SK-N-SH (cell line): ENCODE data around the gene ALDH3B1. TPM values are rescaled to one million over a fixed set of nuclear protein-coding genes. Genes with fewer than 3 reads are reported as not detected.

Experiments
- CTCF ChIA-PET: fragments of 300-600, 350-600 bp; formaldehyde crosslinking; extraction: SDS; loops from one replicate; lab custom pipeline; 2021; lab: Yijun Ruan, JAX
- POLR2A ChIA-PET: fragments of 350-600 bp; sonication (Branson Sonifier 250); formaldehyde crosslinking; extraction: SDS; loops from one replicate; lab custom pipeline; 2020; ENCODE audit warnings: antibody characterized with exemption, inconsistent platforms; lab: Yijun Ruan, JAX
- DNase-seq: peaks from one replicate; pipeline ENCODE4 v3.0.0; 2012
- H2AFZ ChIP-seq: fragments of 200-600 bp; sonication (generic); 2 replicates; pipeline ENCODE4 v1.8.1; 2016; ENCODE audit warnings: antibody characterized with exemption, mild to moderate bottlenecking, low read depth
- H3F3A ChIP-seq: fragments of 200-600 bp; sonication (generic); replicated peaks from 2 replicates; pipeline ENCODE3; 2016; ENCODE audit warnings: antibody characterized with exemption, mild to moderate bottlenecking; ENCODE audit not compliant: insufficient read depth
- H3K27ac ChIP-seq, 2 experiments: fragments of 200-500 bp in 1 of 2; fragments of 200-600 bp in 1 of 2; sonication (Bioruptor generic) in 1 of 2; sonication (generic), shearing (Covaris generic) in 1 of 2; 2 replicates each; pipeline versions ENCODE4 v1.5.1 to v1.6.1; 2014 to 2016; ENCODE audit warnings: low read depth in 2 of 2, inconsistent platforms in 1 of 2, low read length in 1 of 2, mild to moderate bottlenecking in 1 of 2, mixed read lengths in 1 of 2
- H3K27me3 ChIP-seq: fragments of 200-600 bp; sonication (generic), shearing (Covaris generic); 2 replicates; pipeline ENCODE4 v1.6.1; 2016; ENCODE audit warnings: mixed run types; ENCODE audit not compliant: insufficient read depth
- H3K36me3 ChIP-seq, 2 experiments: fragments of 200-500 bp in 1 of 2; fragments of 200-600 bp in 1 of 2; sonication (Bioruptor generic) in 1 of 2; sonication (generic) in 1 of 2; replicated peaks in 1 of 2; 2 replicates each; pipeline versions ENCODE3 to v1.5.1; 2014 to 2016; ENCODE audit warnings: low read length in 1 of 2, mild to moderate bottlenecking in 1 of 2; ENCODE audit not compliant: insufficient read depth in 2 of 2, control insufficient read depth in 1 of 2
- H3K4me1 ChIP-seq, 2 experiments: fragments of 200-500 bp in 1 of 2; fragments of 200-600 bp in 1 of 2; sonication (Bioruptor generic) in 1 of 2; sonication (generic), shearing (Covaris generic) in 1 of 2; 2 replicates each; pipeline versions ENCODE4 v1.5.1 to v1.6.1; 2014 to 2016; ENCODE audit warnings: low read depth in 1 of 2, low read length in 1 of 2, mixed run types in 1 of 2; ENCODE audit not compliant: insufficient read depth in 2 of 2, control insufficient read depth in 1 of 2
- H3K4me2 ChIP-seq: fragments of 200-600 bp; sonication (generic), shearing (Covaris generic); 2 replicates; pipeline ENCODE4 v1.6.1; 2017; ENCODE audit warnings: mixed run types
- H3K4me3 ChIP-seq, 2 experiments: fragments of 200-500 bp in 1 of 2; fragments of 200-600 bp in 1 of 2; sonication (Bioruptor generic) in 1 of 2; sonication (generic), shearing (Covaris generic) in 1 of 2; 2 replicates each; pipeline versions ENCODE4 v1.5.1 to v1.8.1; 2014 to 2016; ENCODE audit warnings: low read depth in 2 of 2, inconsistent platforms in 1 of 2, low read length in 1 of 2, mild to moderate bottlenecking in 1 of 2, mixed read lengths in 1 of 2, moderate library complexity in 1 of 2
- H3K79me2 ChIP-seq: fragments of 200-600 bp; sonication (generic); 2 replicates; pipeline ENCODE4 v1.8.1; 2017; ENCODE audit warnings: mild to moderate bottlenecking; ENCODE audit not compliant: insufficient read depth
- H3K9ac ChIP-seq: fragments of 200-600 bp; sonication (generic); 2 replicates; pipeline ENCODE4 v1.6.1; 2017; ENCODE audit warnings: mixed run types
- H3K9me2 ChIP-seq: fragments of 200-600 bp; sonication (generic); 2 replicates; pipeline ENCODE4 v1.6.1; 2017; ENCODE audit warnings: mixed run types
- H3K9me3 ChIP-seq: fragments of 200-600 bp; sonication (generic); 2 replicates; pipeline ENCODE4 v1.6.1; 2017; ENCODE audit warnings: mixed run types, mild to moderate bottlenecking, moderate library complexity
- H4K20me1 ChIP-seq: fragments of 200-600 bp; sonication (generic); 2 replicates; pipeline ENCODE4 v1.6.1; 2017; ENCODE audit warnings: mild to moderate bottlenecking, mixed run types; ENCODE audit not compliant: insufficient read depth
- ELF1 ChIP-seq: IDR thresholded peaks from 2 replicates; pipeline ENCODE4 v1.4.0; 2012
- EZH2phosphoT487 ChIP-seq: fragments of 200-600 bp; sonication (generic); IDR thresholded peaks from 2 replicates; pipeline ENCODE4 v1.6.1; 2017; ENCODE audit warnings: low read depth, mixed run types, mild to moderate bottlenecking, antibody characterized with exemption, moderate library complexity, borderline replicate concordance
- FOXM1 ChIP-seq: IDR thresholded peaks from 2 replicates; pipeline ENCODE4 v1.4.0; 2012; ENCODE audit warnings: low read depth, mild to moderate bottlenecking
- GABPA ChIP-seq: IDR thresholded peaks from 2 replicates; pipeline ENCODE4 v1.4.0; 2012; ENCODE audit warnings: low read depth, mild to moderate bottlenecking
- GATA2 ChIP-seq: sonication (generic); formaldehyde crosslinking; IDR thresholded peaks from 2 replicates; pipeline ENCODE4 v1.5.0; 2020; ENCODE audit warnings: mild to moderate bottlenecking, missing genetic modification reagents
- IRF3 ChIP-seq: fragments of 150-350 bp; IDR thresholded peaks from 2 replicates; pipeline ENCODE4 v1.6.1; 2016; ENCODE audit warnings: mild to moderate bottlenecking, low read depth, low read length
- MAX ChIP-seq: IDR thresholded peaks from 2 replicates; pipeline ENCODE4 v1.4.0; 2012; ENCODE audit warnings: low read depth
- NFIC ChIP-seq: IDR thresholded peaks from 2 replicates; pipeline ENCODE4 v1.4.0; 2012; ENCODE audit warnings: borderline replicate concordance
- NRF1 ChIP-seq: IDR thresholded peaks from 2 replicates; pipeline ENCODE4 v1.6.1; 2012; ENCODE audit warnings: low read depth, mild to moderate bottlenecking, low read length
- POLR2AphosphoS5 ChIP-seq: IDR thresholded peaks from 2 replicates; pipeline ENCODE4 v1.6.1; 2012; ENCODE audit warnings: low read depth, low read length
- RAD21 ChIP-seq: IDR thresholded peaks from 2 replicates; pipeline ENCODE4 v1.6.1; 2012; ENCODE audit warnings: mild to moderate bottlenecking, low read length
- RFX5 ChIP-seq: IDR thresholded peaks from 2 replicates; pipeline ENCODE4 v1.6.1; 2012; ENCODE audit warnings: mild to moderate bottlenecking, improper control_type of control experiment, low read length
- RXRA ChIP-seq: IDR thresholded peaks from 2 replicates; pipeline ENCODE4 v1.4.0; 2012; ENCODE audit warnings: low read depth, mild to moderate bottlenecking, borderline replicate concordance
- SIN3A ChIP-seq: IDR thresholded peaks from 2 replicates; pipeline ENCODE4 v1.6.1; 2012; ENCODE audit warnings: low read depth, mild to moderate bottlenecking, low read length, moderate library complexity, borderline replicate concordance
- SMC3 ChIP-seq: IDR thresholded peaks from 2 replicates; pipeline ENCODE4 v1.6.1; 2012; ENCODE audit warnings: low read depth, low read length, improper control_type of control experiment
- TAF1 ChIP-seq: IDR thresholded peaks from 2 replicates; pipeline ENCODE4 v1.6.1; 2012; ENCODE audit warnings: low read depth, mild to moderate bottlenecking, low read length, moderate library complexity, borderline replicate concordance
- USF1 ChIP-seq: IDR thresholded peaks from 2 replicates; pipeline ENCODE4 v1.4.0; 2012; ENCODE audit warnings: low read depth, borderline replicate concordance
- USF2 ChIP-seq: fragments of 150-350 bp; IDR thresholded peaks from 2 replicates; pipeline ENCODE4 v1.6.1; 2017; ENCODE audit warnings: antibody characterized with exemption, low read length, low read depth, borderline replicate concordance
- WGBS: methylation state at CpG from one replicate; pipeline ENCODE4 v1.1.6; 2017; ENCODE audit warnings: low lambda C conversion rate; 5-methylcytosine and 5-hydroxymethylcytosine counted together
- polyA plus RNA-seq, 3 experiments: library from polyadenylated mRNA; depleted of rRNA; stranded (reverse); fragments of >200 nt; gene quantifications; 2 replicates each; pipeline ENCODE4 v1.2.3, GENCODE V29; 2012

Gene ALDH3B1
- polyA plus RNA-seq, 1 of the 3 experiments (the other 2 are of a cell fraction) = 14.9 TPM

GRCh38 chr11:68033708-68034045 is 23.6 kb downstream of the ALDH3B1 start:
- Histone ChIP-seq H3K4me2 (no peak overlapping the region), H3K79me2 (peaks cover 30% of the 10 kb centered on the region), H3K4me1 (peaks cover 18 to 28% of the 10 kb centered on the region in 2 experiments; a peak in 3 of 4 replicates), H3K4me3 (no peak overlapping the region), H2AFZ (no peak overlapping the region), H3K9ac (no peak overlapping the region), H3K27me3 (no peaks in the 10 kb centered on the region), H4K20me1 (no peaks in the 10 kb centered on the region), H3K36me3 (peaks cover 14 to 19% of the 10 kb centered on the region in 2 experiments), H3K27ac (no peak overlapping the region), H3K9me2 (no peaks in the 10 kb centered on the region), H3F3A (peaks cover 23% of the 10 kb centered on the region), H3K9me3 (no peaks in the 10 kb centered on the region)
- 81% methylated on average over 3 of the region's 12 CpGs for WGBS
- TF ChIP-seq ELF1 (no peak), MAX (no peak), FOXM1 (no peak), NRF1 (no peak), GABPA (no peak), SMC3 (no peak), USF1 (no peak), RXRA (no peak), POLR2AphosphoS5 (no peak), TAF1 (no peak), IRF3 (no peak), NFIC (no peak), RFX5 (no peak), SIN3A (no peak), EZH2phosphoT487 (no peak), RAD21 (no peak), GATA2 (no peak), USF2 (no peak)
- DNase-seq = no peak
- ChIA-PET CTCF (interaction anchor here (1.3 kb wide), 1 partner anchor 78 kb away, joined by 4 read pairs; no protein-coding TSS in a partner anchor), POLR2A (no interaction called here)
